Heart left ventricle (tissue), 13 donors: ENCODE data around the gene GRIN1.

Source experiments
- CTCF ChIP-seq, 12 donors: fragments of 200-600 bp; sonication (generic) in 4 of 12; IDR thresholded peaks; one replicate each; pipeline versions ENCODE4 v1.5.0 to v1.8.0; 2018 to 2022; ENCODE audit warnings: antibody characterized with exemption in 12 of 12, mild to moderate bottlenecking in 5 of 12
- POLR2A ChIP-seq, 2 donors: fragments of 450-650 bp; IDR thresholded peaks; one replicate each; pipeline ENCODE4 v1.6.1; 2017; ENCODE audit warnings: antibody characterized with exemption in 2 of 2, mild to moderate bottlenecking in 2 of 2, moderate library complexity in 2 of 2
- donor health status: ischemic (EF 13 %, LVEDD 7.1; RV severe dilation, severe dysfunction).
- donor health status: DM: no; HTN: yes; CAD: no.
- donor health status: DM: no; HTN: no; CAD: no.
- donor health status: ischemic (EF 25% LVEDD 6.9; RV normal size, moderate dysfunction).
- donor health status: ischemic (EF 25% LVEDD 5.7; RV mildly dilated, moderate dysfunction).
- donor health status: ischemic (EF 35%, LVEDD 5.7; RV mildly dilated, moderate dysfunction).
- donor health status: nonischemic (EF 11% LVEDD 7.7; RV severe dilation, severe dysfunction).
- donor health status: DM: yes; HTN: yes; CAD: no.
- donor health status: PGD.
- donor health status: ischemic (EF 29% LVEDD 5.4; RV normal size, mild dysfunction).
- donor health status: nonischemic (EF 23%, LVEDD 6.1; RV moderate dilation, normal function).

- TF ChIP-seq CTCF (IDR thresholded peaks at IDR 0.05) = no peak
- no peak for TF ChIP-seq POLR2A (IDR thresholded peaks at IDR 0.05)
Observed at GRCh38 chr9:137148242-137148641, 9.3 kb downstream of the GRIN1 start.
